ENCODE data around the gene ADCY9.

DNA sequence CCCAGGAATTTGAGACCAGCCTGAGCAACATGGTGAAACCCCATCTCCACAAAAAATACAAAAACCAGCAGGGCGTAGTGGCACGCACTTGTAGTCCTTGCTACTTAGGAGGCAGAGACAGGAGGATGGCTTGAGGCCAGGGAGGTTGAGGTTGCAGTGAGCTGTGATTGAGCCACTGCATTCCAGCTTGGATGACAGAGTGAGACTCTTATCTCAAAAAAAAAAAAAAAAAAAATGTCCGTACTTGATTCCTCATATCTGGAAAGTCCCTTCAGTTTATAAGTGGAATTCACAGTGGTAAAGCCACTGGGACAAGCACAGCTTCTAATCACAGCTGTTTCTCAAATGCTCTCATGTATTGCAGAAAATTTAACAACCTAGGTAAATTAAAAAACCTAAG, 157.1 kb downstream of the ADCY9 start:
- TF ChIP-seq POLR2A (IDR thresholded peaks at IDR 0.05) (no peak), CTCF (IDR thresholded peaks at IDR 0.05) (no peak)

Measured in lower leg skin (tissue), 3 donors.